DOHH2 (cell line): Measurements from ENCODE around the gene CCBE1.

Experiments
- H3F3A ChIP-seq: fragments of 200-600 bp; sonication (generic), shearing (Covaris generic); 2 replicates; pipeline ENCODE4 v1.6.0; 2016; ENCODE audit warnings: antibody characterized with exemption, mild to moderate bottlenecking; ENCODE audit not compliant: control insufficient read depth, insufficient read depth
- H3K27ac ChIP-seq: fragments of 200-600 bp; sonication (generic); 2 replicates; pipeline ENCODE4 v1.5.1; 2014; ENCODE audit warnings: low read depth, mild to moderate bottlenecking, low read length, moderate library complexity
- H3K27me3 ChIP-seq: fragments of 200-600 bp; sonication (generic); 2 replicates; pipeline ENCODE4 v1.6.1; 2014; ENCODE audit warnings: mild to moderate bottlenecking, low read length, mixed read lengths; ENCODE audit not compliant: control insufficient read depth
- H3K36me3 ChIP-seq: fragments of 200-600 bp; sonication (generic); 2 replicates; pipeline ENCODE4 v1.6.1; 2014; ENCODE audit warnings: mild to moderate bottlenecking, low read length, moderate library complexity, mixed read lengths; ENCODE audit not compliant: control insufficient read depth
- H3K4me1 ChIP-seq: fragments of 200-600 bp; sonication (generic); 2 replicates; pipeline ENCODE4 v1.6.1; 2014; ENCODE audit warnings: mild to moderate bottlenecking, low read length, mixed read lengths; ENCODE audit not compliant: control insufficient read depth
- H3K4me2 ChIP-seq: fragments of 200-600 bp; sonication (generic); 2 replicates; pipeline ENCODE4 v1.6.0; 2014; ENCODE audit warnings: mild to moderate bottlenecking, low read length, moderate library complexity
- H3K4me3 ChIP-seq: fragments of 200-600 bp; sonication (generic); 2 replicates; pipeline ENCODE4 v1.5.1; 2014; ENCODE audit warnings: mild to moderate bottlenecking, low read length, mixed read lengths
- H3K79me2 ChIP-seq: fragments of 200-600 bp; sonication (generic); 2 replicates; pipeline ENCODE4 v1.6.1; 2014; ENCODE audit warnings: mild to moderate bottlenecking, low read length, mixed read lengths; ENCODE audit not compliant: control insufficient read depth
- H3K9me2 ChIP-seq: fragments of 200-600 bp; sonication (generic); replicated peaks from 2 replicates; pipeline ENCODE4 v1.6.1; 2014; ENCODE audit warnings: mild to moderate bottlenecking, low read length, mixed read lengths; ENCODE audit not compliant: control insufficient read depth
- H3K9me3 ChIP-seq: fragments of 200-600 bp; sonication (generic); 2 replicates; pipeline ENCODE4 v1.6.1; 2014; ENCODE audit warnings: antibody characterized with exemption, low read length, mixed read lengths; ENCODE audit not compliant: control insufficient read depth, insufficient read depth
- H4K20me1 ChIP-seq: fragments of 200-600 bp; sonication (generic); 2 replicates; pipeline ENCODE4 v1.6.0; 2014; ENCODE audit warnings: low read depth, mild to moderate bottlenecking, antibody characterized with exemption, low read length, moderate library complexity; ENCODE audit not compliant: control insufficient read depth, insufficient read depth
- CTCF ChIP-seq: fragments of 200-600 bp; sonication (generic); IDR thresholded peaks from one replicate; pipeline ENCODE4 v1.5.1; 2014; ENCODE audit warnings: antibody characterized with exemption, mild to moderate bottlenecking, low read depth, low read length; ENCODE audit not compliant: poor library complexity, severe bottlenecking
- EZH2phosphoT487 ChIP-seq: fragments of 200-600 bp; sonication (generic); IDR thresholded peaks from 2 replicates; pipeline ENCODE4 v1.6.1; 2017; ENCODE audit warnings: borderline replicate concordance, mild to moderate bottlenecking, antibody characterized with exemption, low read length, moderate library complexity, mixed read lengths

CCBE1 gene

GRCh38 chr18:59623456-59624368, 73.5 kb downstream of the CCBE1 start:
- no peaks in the 10 kb centered on the region for H3K36me3 ChIP-seq
- no peaks in the 10 kb centered on the region for H3K4me1 ChIP-seq
- H3K4me2 ChIP-seq, result no peak overlapping the region
- H3K27ac ChIP-seq, result no peak overlapping the region
- no peaks in the 10 kb centered on the region for H3F3A ChIP-seq
- H3K79me2 ChIP-seq, result no peaks in the 10 kb centered on the region
- no peaks in the 10 kb centered on the region for H3K9me3 ChIP-seq
- TF ChIP-seq CTCF (no peak), EZH2phosphoT487 (no peak)
- H3K9me2 ChIP-seq, result no peaks in the 10 kb centered on the region
- 0 out of 2 replicates have a peak, but pooled peaks cover 4% of the 10 kb centered on the region for H3K27me3 ChIP-seq
- H4K20me1 ChIP-seq, result no peaks in the 10 kb centered on the region
- no peak overlapping the region for H3K4me3 ChIP-seq

DNA sequence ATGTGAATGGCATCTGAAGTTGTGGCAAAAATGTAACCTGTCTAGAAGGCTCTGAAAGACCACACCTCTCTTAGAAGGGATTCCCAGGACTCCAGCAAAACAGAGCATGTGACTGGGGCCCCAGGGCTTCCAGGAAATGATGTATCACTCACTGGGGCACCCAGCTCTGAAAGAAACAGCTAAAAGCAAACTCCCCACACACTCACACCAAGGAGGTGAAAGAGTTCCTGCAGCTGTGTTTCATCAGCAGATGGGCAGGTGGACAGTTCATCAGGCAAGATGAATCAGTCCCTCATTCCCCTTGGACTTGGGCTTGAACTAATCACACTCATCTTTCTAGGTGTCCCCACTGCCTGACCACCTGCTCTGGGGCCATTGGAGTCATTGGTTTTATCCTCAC, 76.2 kb downstream of the CCBE1 start:
- no peaks in the 10 kb centered on the region for H4K20me1 ChIP-seq
- H3K36me3 ChIP-seq, result no peaks in the 10 kb centered on the region
- H3K79me2 ChIP-seq, result no peaks in the 10 kb centered on the region
- no peak overlapping the region for H3K27ac ChIP-seq
- no peaks in the 10 kb centered on the region for H3K4me1 ChIP-seq
- H3K9me3 ChIP-seq, result no peaks in the 10 kb centered on the region
- H3K4me2 ChIP-seq, result no peak overlapping the region
- H3K9me2 ChIP-seq, result no peaks in the 10 kb centered on the region
- TF ChIP-seq CTCF, result no peak
- no peak for TF ChIP-seq EZH2phosphoT487
- H3F3A ChIP-seq, result no peaks in the 10 kb centered on the region
- 0 out of 2 replicates have a peak, but pooled peaks cover 4% of the 10 kb centered on the region for H3K27me3 ChIP-seq
- no peak overlapping the region for H3K4me3 ChIP-seq

DNA sequence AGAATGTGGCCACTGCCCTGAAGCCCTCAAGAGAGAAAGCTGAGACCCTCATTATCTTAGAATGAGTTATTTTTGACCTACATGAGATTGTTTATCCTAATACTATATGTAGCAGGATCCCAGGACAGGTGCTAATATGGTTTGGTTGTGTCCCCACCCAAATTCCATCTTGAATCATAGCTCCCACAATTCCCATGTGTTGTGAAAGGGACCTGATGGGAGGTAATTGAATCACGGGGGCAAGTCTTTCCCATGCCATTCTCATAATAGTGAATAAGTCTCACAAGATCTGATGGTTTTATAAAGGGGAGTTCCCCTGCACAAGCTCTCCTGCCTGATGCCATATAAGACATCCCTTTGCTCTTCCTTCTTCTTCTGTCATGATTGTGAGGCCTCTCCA, 76.8 kb downstream of the CCBE1 start:
- no peaks in the 10 kb centered on the region for H3K4me1 ChIP-seq
- H3K4me2 ChIP-seq, result no peak overlapping the region
- H3K36me3 ChIP-seq, result no peaks in the 10 kb centered on the region
- no peak overlapping the region for H3K27ac ChIP-seq
- no peaks in the 10 kb centered on the region for H3K9me2 ChIP-seq
- H3K79me2 ChIP-seq, result no peaks in the 10 kb centered on the region
- no peaks in the 10 kb centered on the region for H4K20me1 ChIP-seq
- no peak overlapping the region for H3K4me3 ChIP-seq
- no peaks in the 10 kb centered on the region for H3F3A ChIP-seq
- H3K9me3 ChIP-seq, result no peaks in the 10 kb centered on the region
- H3K27me3 ChIP-seq, result 0 out of 2 replicates have a peak, but pooled peaks cover 4% of the 10 kb centered on the region
- TF ChIP-seq EZH2phosphoT487 (no peak), CTCF (no peak)
